K562 (cell line): ENCODE data around the gene ZRANB3. TPM values are rescaled to one million over a fixed set of nuclear protein-coding genes. Genes with fewer than 3 reads are reported as not detected.

Source experiments
- ATAC-seq: fragments of 200-7000 bp; cut with Tn5 transposase; 3 replicates; pipeline ENCODE4 v1.9.1; 2020; ENCODE audit warnings: moderate library complexity
- BruUV-seq: library from RNA; stranded (reverse); fragments of 400-500 nt; replicated peaks from 2 replicates; lab custom pipeline; 2021; lab: Mats Ljungman, UMichigan
- CTCF ChIA-PET: fragments of 300-600 bp; formaldehyde crosslinking; extraction: SDS; loops from one replicate; lab custom pipeline; 2021; ENCODE audit warnings: low intra/inter-chr PET ratio; lab: Yijun Ruan, JAX
- POLR2A ChIA-PET: fragments of 300-600, 350-650 bp; sonication (Branson Sonifier 250); formaldehyde crosslinking; extraction: SDS; loops from one replicate; lab custom pipeline; 2021; ENCODE audit warnings: antibody characterized with exemption, inconsistent platforms; lab: Yijun Ruan, JAX
- DNase-seq, 4 experiments: peaks; one replicate each; pipeline versions ENCODE4 v3.0.0 to v3.0.0-alpha.2; 2011 to 2018; ENCODE audit warnings: low spot score in 3 of 4, mixed read lengths in 3 of 4; ENCODE audit errors: extremely low read depth in 1 of 4
- FAIRE-seq: peaks from 2 replicates; lab custom pipeline; 2011; peaks lifted over from hg19 to GRCh38; lab: Jason Lieb, UNC
- H2AFZ ChIP-seq: 2 replicates; pipeline ENCODE4 v1.6.0; 2011; ENCODE audit warnings: low read depth, low read length, control low read depth, inconsistent platforms
- H3K27ac ChIP-seq: fragments of 200-600 bp; 3 replicates; pipeline ENCODE4 v1.8.0; 2011; ENCODE audit warnings: low read depth, mild to moderate bottlenecking, control low read depth, inconsistent platforms, low read length, moderate library complexity, mixed read lengths; ENCODE audit errors: extremely low read depth
- H3K27me3 ChIP-seq, 2 experiments: fragments of 300-600 bp in 1 of 2; 2 replicates in 1 of 2; 3 replicates in 1 of 2; pipeline versions ENCODE4 v1.6.0 to v1.8.0; 2011; ENCODE audit warnings: inconsistent platforms in 2 of 2, low read length in 2 of 2, mild to moderate bottlenecking in 1 of 2, mixed read lengths in 1 of 2, moderate library complexity in 1 of 2; ENCODE audit not compliant: control insufficient read depth in 2 of 2, insufficient read depth in 2 of 2
- H3K36me3 ChIP-seq: fragments of 300-600 bp; 3 replicates; pipeline ENCODE4 v1.8.0; 2011; ENCODE audit warnings: mild to moderate bottlenecking, low read length, inconsistent platforms; ENCODE audit not compliant: control insufficient read depth, insufficient read depth
- H3K4me1 ChIP-seq, 2 experiments: fragments of 200-600 bp in 1 of 2; replicated peaks in 1 of 2; 2 replicates in 1 of 2; 3 replicates in 1 of 2; pipeline versions ENCODE4 v1.5.1 to v1.8.0; 2011; ENCODE audit warnings: inconsistent platforms in 2 of 2, low read length in 2 of 2, mild to moderate bottlenecking in 1 of 2, mixed read lengths in 1 of 2, moderate library complexity in 1 of 2; ENCODE audit not compliant: control insufficient read depth in 2 of 2, insufficient read depth in 2 of 2
- H3K4me2 ChIP-seq: 2 replicates; pipeline ENCODE4 v1.6.1; 2011; ENCODE audit warnings: low read length, control low read depth, inconsistent platforms, mixed read lengths; ENCODE audit not compliant: insufficient read depth
- H3K4me3 ChIP-seq: fragments of 200-600 bp; sonication (generic), shearing (Covaris generic); 2 replicates; pipeline ENCODE4 v1.5.1; 2016; ENCODE audit warnings: control low read depth, inconsistent platforms
- H3K79me2 ChIP-seq: fragments of 200-600 bp; 3 replicates; pipeline ENCODE4 v1.8.0; 2011; ENCODE audit warnings: low read length, inconsistent platforms; ENCODE audit not compliant: control insufficient read depth, insufficient read depth
- H3K9ac ChIP-seq, 2 experiments: 2 replicates each; pipeline versions ENCODE4 v1.6.0 to v1.6.1; 2011; ENCODE audit warnings: low read depth in 2 of 2, low read length in 2 of 2, control low read depth in 1 of 2, inconsistent platforms in 1 of 2, mild to moderate bottlenecking in 1 of 2, mixed read lengths in 1 of 2; ENCODE audit not compliant: insufficient read depth in 1 of 2
- H3K9me1 ChIP-seq: one replicate; pipeline ENCODE4 v1.6.0; 2011; ENCODE audit warnings: inconsistent platforms, mild to moderate bottlenecking, low read length, moderate library complexity; ENCODE audit not compliant: control insufficient read depth, insufficient read depth
- H3K9me3 ChIP-seq: replicated peaks from 2 replicates; pipeline ENCODE4 v1.5.1; 2011; ENCODE audit warnings: low read depth, low read length, inconsistent platforms; ENCODE audit not compliant: control insufficient read depth, insufficient read depth
- H4K20me1 ChIP-seq: replicated peaks from 2 replicates; pipeline ENCODE4 v1.6.1; 2011; ENCODE audit warnings: low read length, inconsistent platforms, mixed read lengths; ENCODE audit not compliant: control insufficient read depth, insufficient read depth
- AFF1 ChIP-seq, 2 experiments: fragments of 450-650 bp; IDR thresholded peaks; 2 replicates each; pipeline ENCODE4 v1.6.1; 2018; ENCODE audit warnings: mild to moderate bottlenecking in 2 of 2, low read depth in 1 of 2; ENCODE audit not compliant: partially characterized antibody in 2 of 2
- BMI1 ChIP-seq: fragments of 150-350 bp; IDR thresholded peaks from 2 replicates; pipeline ENCODE4 v1.6.1; 2014; ENCODE audit warnings: low read length
- CREBBP ChIP-seq: IDR thresholded peaks from one replicate; pipeline ENCODE4 v1.6.1; 2012; ENCODE audit warnings: low read depth, mild to moderate bottlenecking, control low read depth, inconsistent platforms, low read length
- DLX4 ChIP-seq: fragments of 250-450 bp; sonication (Bioruptor Pico); IDR thresholded peaks from 2 replicates; pipeline ENCODE4 v1.6.1; 2021; ENCODE audit warnings: mild to moderate bottlenecking
- FOXJ3 ChIP-seq: sonication (generic); formaldehyde crosslinking; IDR thresholded peaks from 2 replicates; pipeline ENCODE4 v1.4.0; 2020; ENCODE audit warnings: mild to moderate bottlenecking, missing genetic modification reagents
- GABPA ChIP-seq: fragments of 200-800 bp; sonication (Bioruptor generic); conservative IDR thresholded peaks from 2 replicates; pipeline ENCODE4 v1.6.1; 2016; ENCODE audit warnings: low read depth, missing genetic modification characterization, missing compliant biosample characterization
- ILF3 ChIP-seq: fragments of 450-650 bp; IDR thresholded peaks from 2 replicates; pipeline ENCODE4 v1.6.1; 2018; ENCODE audit warnings: antibody characterized with exemption, mild to moderate bottlenecking, moderate library complexity, borderline replicate concordance
- PHF8 ChIP-seq: fragments of 200-600 bp; sonication (generic); IDR thresholded peaks from 2 replicates; pipeline ENCODE4 v1.6.1; 2012; ENCODE audit warnings: mixed run types, mild to moderate bottlenecking, inconsistent platforms, low read length, moderate library complexity, borderline replicate concordance
- PURB ChIP-seq: sonication (generic); formaldehyde crosslinking; IDR thresholded peaks from 2 replicates; pipeline ENCODE4 v1.9.0; 2021; ENCODE audit warnings: low read depth, mild to moderate bottlenecking, missing genetic modification reagents
- THRA ChIP-seq: fragments of 450-650 bp; IDR thresholded peaks from 2 replicates; pipeline ENCODE4 v1.6.1; 2017; ENCODE audit warnings: mild to moderate bottlenecking, moderate library complexity
- U2AF1 ChIP-seq: fragments of 200-400 bp; formaldehyde crosslinking; optimal IDR thresholded peaks from 2 replicates; pipeline ENCODE3; 2017; ENCODE audit warnings: mild to moderate bottlenecking, low read depth, low read length, moderate library complexity
- XRCC3 ChIP-seq: fragments of 450-650 bp; IDR thresholded peaks from 2 replicates; pipeline ENCODE4 v1.6.1; 2017; ENCODE audit warnings: mild to moderate bottlenecking, moderate library complexity
- ZFP30 ChIP-seq: fragments of 250-450 bp; sonication (Bioruptor Pico); IDR thresholded peaks from 2 replicates; pipeline ENCODE4 v1.8.0; 2022; ENCODE audit warnings: moderate library complexity, mild to moderate bottlenecking, inconsistent platforms, borderline replicate concordance
- ZNF239 ChIP-seq: fragments of 250-450 bp; sonication (Bioruptor Pico); IDR thresholded peaks from 2 replicates; pipeline ENCODE4 v1.4.0; 2020; ENCODE audit warnings: mild to moderate bottlenecking
- ZNF561 ChIP-seq: fragments of 450-650 bp; formaldehyde crosslinking; conservative IDR thresholded peaks from 2 replicates; pipeline ENCODE4 v1.4.0; 2020; ENCODE audit warnings: mild to moderate bottlenecking, moderate library complexity
- ZNF586 ChIP-seq: fragments of 450-650 bp; formaldehyde crosslinking; conservative IDR thresholded peaks from 2 replicates; pipeline ENCODE4 v1.4.0; 2020; ENCODE audit warnings: mild to moderate bottlenecking, moderate library complexity
- ZNF699 ChIP-seq: fragments of 250-450 bp; sonication (Bioruptor Pico); IDR thresholded peaks from 2 replicates; pipeline ENCODE4 v1.8.0; 2021; ENCODE audit warnings: mild to moderate bottlenecking, moderate library complexity; ENCODE audit not compliant: insufficient replicate concordance
- ZNF79 ChIP-seq: fragments of 250-450 bp; sonication (Bioruptor Pico); IDR thresholded peaks from 2 replicates; pipeline ENCODE4 v1.4.0; 2020; ENCODE audit warnings: low read depth, mild to moderate bottlenecking, moderate library complexity
- WGBS: fragments of 100-300 bp; shearing (Covaris generic); methylation state at CpG from one replicate; pipeline ENCODE4 v1.1.6; 2016; ENCODE audit warnings: low coverage, mixed read lengths; ENCODE audit not compliant: insufficient coverage; ENCODE audit errors: missing lambda C conversion rate; 5-methylcytosine and 5-hydroxymethylcytosine counted together
- in situ Hi-C: fragments of 300-500 bp; cut with MboI; formaldehyde crosslinking; loops from 4 replicates; pipeline ENCODE4 v1.15.0; 2018; ENCODE audit warnings: inconsistent platforms, mixed read lengths
- intact Hi-C: fragments of 100-400 bp; cut with micrococcal nuclease; formaldehyde crosslinking; loops from 2 replicates; pipeline ENCODE4 v1.14.2; 2022
- polyA plus RNA-seq, 8 experiments: library from polyadenylated mRNA; depleted of rRNA in 4 of 8; stranded (reverse) in 5 of 8; unstranded in 3 of 8; fragments of >200 nt; fragmentation: Nextera tagmentation in 2 of 8; fragmentation: Illumina TruSeq in 1 of 8; extraction: Ambion mirVana in 2 of 8; extraction: Trizol in 1 of 8; gene quantifications; 2 replicates each; pipeline versions ENCODE4 v1.2.1 to v1.2.3, GENCODE V29; 2011 to 2014; ENCODE audit warnings: inconsistent platforms in 1 of 8, missing spikeins in 1 of 8
- total RNA-seq, 7 experiments: library from RNA; depleted of rRNA in 6 of 7; stranded (reverse); fragments of >200 nt in 6 of 7; fragmentation: Illumina TruSeq in 2 of 7; extraction: Trizol in 2 of 7; gene quantifications; 2 replicates each; pipeline versions ENCODE4 v1.2.1 to v1.2.3, GENCODE V29; 2011 to 2021; ENCODE audit warnings: low replicate concordance in 1 of 7

Gene ZRANB3
- total and polyA plus RNA-seq, 9 of the 15 experiments (the other 6 are each of a cell fraction or from before 2014, with no cell fraction given) = 8.6 to 21.3 (median 14.7) TPM

GRCh38 chr2:135152361-135152760 is 378.7 kb downstream of the ZRANB3 start:
- WGBS = 58% methylated on average over 1 of the region's 1 CpG
- intact Hi-C loops = no loop called here
- POLR2A ChIA-PET = interaction anchor here (1.2 kb wide), 1 partner anchor 15 kb away, joined by 3 read pairs; no protein-coding TSS in a partner anchor
- TF ChIP-seq ILF3 (no peak), PHF8 (no peak), ZNF79 (CRISPR knock-in tag) (no peak), CREBBP (no peak), ZNF561 (CRISPR knock-in tag) (no peak), FOXJ3 (CRISPR knock-in tag) (no peak), GABPA (tag) (no peak), ZFP30 (CRISPR knock-in tag) (no peak), AFF1 (IDR thresholded peaks at IDR 0.05; ENCODE audit: low read depth in 1 of 2, partially characterized antibody in 2 of 2) (no peak), XRCC3 (no peak), ZNF586 (CRISPR knock-in tag) (no peak), BMI1 (no peak), THRA (no peak), ZNF699 (CRISPR knock-in tag) (no peak), U2AF1 (no peak), ZNF239 (CRISPR knock-in tag) (no peak), DLX4 (no peak), PURB (no peak)

More at GRCh38 chr2:135152361-135152760, 378.7 kb downstream of the ZRANB3 start:
- Histone ChIP-seq H3K9me3 (no peaks in the 10 kb centered on the region), H3K36me3 (peaks cover 72% of the 10 kb centered on the region), H3K9ac (no peak overlapping the region), H3K4me1 (no peaks in the 10 kb centered on the region), H4K20me1 (no peaks in the 10 kb centered on the region), H3K27ac (no peak overlapping the region), H2AFZ (no peak overlapping the region), H3K4me2 (no peak overlapping the region), H3K9me1 (no peaks in the 10 kb centered on the region), H3K4me3 (no peak overlapping the region), H3K27me3 (no peaks in the 10 kb centered on the region), H3K79me2 (no peaks in the 10 kb centered on the region)
- ATAC-seq (no peak), DNase-seq (no peak), FAIRE-seq (no peak)
- CTCF ChIA-PET = no interaction called here
- in situ Hi-C loops = no loop called here
- BruUV-seq = no TSS peak
